GM23338 (cell line): Measurements from ENCODE around the gene DPM1. TPM values are rescaled to one million over a fixed set of nuclear protein-coding genes. Genes with fewer than 3 reads are reported as not detected.

ENCODE experiments used
- ATAC-seq: fragments of 200-7000 bp; cut with Tn5 transposase; 3 replicates; pipeline ENCODE4 v1.9.1; 2020
- DNase-seq: peaks from one replicate; pipeline ENCODE4 v3.0.0-alpha.2; 2015; ENCODE audit warnings: low spot score
- H2AFZ ChIP-seq: fragments of 200-600 bp; sonication (generic); 2 replicates; pipeline ENCODE4 v1.8.0; 2016; ENCODE audit warnings: antibody characterized with exemption, mild to moderate bottlenecking, moderate library complexity
- H3F3A ChIP-seq: fragments of 200-600 bp; sonication (generic); replicated peaks from 2 replicates; pipeline ENCODE4 v1.8.0; 2017; ENCODE audit warnings: antibody characterized with exemption, mixed run types, low read depth
- H3K27ac ChIP-seq: fragments of 200-600 bp; sonication (generic); 2 replicates; pipeline ENCODE4 v1.6.1; 2016; ENCODE audit warnings: low read depth
- H3K27me3 ChIP-seq: fragments of 200-600 bp; sonication (generic); 2 replicates; pipeline ENCODE4 v1.8.0; 2016; ENCODE audit warnings: mild to moderate bottlenecking, mixed run types, moderate library complexity; ENCODE audit not compliant: insufficient read depth
- H3K36me3 ChIP-seq: fragments of 200-600 bp; sonication (generic); 2 replicates; pipeline ENCODE4 v1.8.0; 2016; ENCODE audit warnings: mild to moderate bottlenecking; ENCODE audit not compliant: insufficient read depth
- H3K4me1 ChIP-seq: fragments of 200-600 bp; sonication (generic); 2 replicates; pipeline ENCODE4 v1.8.0; 2016; ENCODE audit warnings: mild to moderate bottlenecking, moderate library complexity; ENCODE audit not compliant: insufficient read depth
- H3K4me2 ChIP-seq: fragments of 200-600 bp; sonication (generic); 2 replicates; pipeline ENCODE4 v1.7.1; 2017; ENCODE audit warnings: mixed run types
- H3K4me3 ChIP-seq: fragments of 200-600 bp; sonication (generic); 2 replicates; pipeline ENCODE4 v1.6.1; 2016; ENCODE audit warnings: mixed run types
- H3K79me2 ChIP-seq: fragments of 200-600 bp; sonication (generic); replicated peaks from 2 replicates; pipeline ENCODE4 v1.8.0; 2017; ENCODE audit warnings: mild to moderate bottlenecking; ENCODE audit not compliant: insufficient read depth
- H3K9me2 ChIP-seq: fragments of 200-600 bp; sonication (generic); 2 replicates; pipeline ENCODE4 v1.8.0; 2017; ENCODE audit not compliant: insufficient read depth
- H4K20me1 ChIP-seq: fragments of 200-600 bp; sonication (generic); replicated peaks from 2 replicates; pipeline ENCODE4 v1.8.0; 2017; ENCODE audit warnings: mild to moderate bottlenecking; ENCODE audit not compliant: insufficient read depth
- H3K27ac Mint-ChIP-seq: 2 replicates; pipeline ENCODE4 v1.8.0; 2020; ENCODE audit warnings: inconsistent platforms, mild to moderate bottlenecking, moderate library complexity, mixed read lengths
- H3K27me3 Mint-ChIP-seq: 3 replicates; pipeline ENCODE4 v1.8.0; 2022; ENCODE audit warnings: low read depth, mild to moderate bottlenecking, moderate library complexity, mixed read lengths, inconsistent platforms; ENCODE audit not compliant: insufficient read depth, poor library complexity
- H3K36me3 Mint-ChIP-seq: 3 replicates; pipeline ENCODE4 v1.8.0; 2021; ENCODE audit warnings: low read depth, mild to moderate bottlenecking, inconsistent platforms, moderate library complexity, mixed read lengths
- H3K4me1 Mint-ChIP-seq: 3 replicates; pipeline ENCODE4 v1.8.0; 2020; ENCODE audit warnings: mild to moderate bottlenecking, inconsistent platforms, mixed read lengths
- H3K4me3 Mint-ChIP-seq: 3 replicates; pipeline ENCODE4 v1.8.0; 2021; ENCODE audit warnings: moderate library complexity, mild to moderate bottlenecking, inconsistent platforms, mixed read lengths
- H3K9me3 Mint-ChIP-seq: 3 replicates; pipeline ENCODE4 v1.8.0; 2020; ENCODE audit warnings: moderate library complexity, mild to moderate bottlenecking, inconsistent platforms, mixed read lengths
- CREB1 ChIP-seq: fragments of 250-450 bp; sonication (Bioruptor Pico); IDR thresholded peaks from 2 replicates; pipeline ENCODE4 v1.5.0; 2020; ENCODE audit warnings: low read depth, mild to moderate bottlenecking, moderate library complexity
- ETS1 ChIP-seq: IDR thresholded peaks from 2 replicates; pipeline ENCODE4 v1.6.1; 2016; ENCODE audit warnings: antibody characterized with exemption
- EZH2 ChIP-seq: fragments of 200-600 bp; sonication (generic); IDR thresholded peaks from one replicate; pipeline ENCODE4 v1.8.0; 2017; ENCODE audit warnings: antibody characterized with exemption, mild to moderate bottlenecking, low read depth; ENCODE audit not compliant: unreplicated experiment
- EZH2phosphoT487 ChIP-seq: fragments of 200-600 bp; sonication (generic); IDR thresholded peaks from one replicate; pipeline ENCODE4 v1.8.1; 2018; ENCODE audit warnings: antibody characterized with exemption; ENCODE audit not compliant: unreplicated experiment
- JUNB ChIP-seq: IDR thresholded peaks from one replicate; pipeline ENCODE4 v1.6.1; 2016; ENCODE audit warnings: antibody characterized with exemption; ENCODE audit not compliant: unreplicated experiment
- NANOG ChIP-seq: IDR thresholded peaks from 2 replicates; pipeline ENCODE4 v1.6.1; 2016; ENCODE audit warnings: antibody characterized with exemption, borderline replicate concordance
- POLR2AphosphoS5 ChIP-seq: IDR thresholded peaks from 2 replicates; pipeline ENCODE4 v1.6.1; 2016; ENCODE audit warnings: antibody characterized with exemption, low read depth
- STAT1 ChIP-seq: IDR thresholded peaks from one replicate; pipeline ENCODE4 v1.6.1; 2016; ENCODE audit warnings: antibody characterized with exemption; ENCODE audit not compliant: unreplicated experiment
- ZNF114 ChIP-seq: fragments of 250-450 bp; sonication (Bioruptor Pico); IDR thresholded peaks from 2 replicates; pipeline ENCODE4 v1.5.0; 2020; ENCODE audit warnings: mild to moderate bottlenecking, moderate library complexity
- ZNF331 ChIP-seq: fragments of 250-450 bp; sonication (Bioruptor Pico); IDR thresholded peaks from 2 replicates; pipeline ENCODE4 v1.5.0; 2020; ENCODE audit warnings: low read depth, mild to moderate bottlenecking, moderate library complexity
- polyA plus RNA-seq: library from polyadenylated mRNA; unstranded; fragments of >200 nt; fragmentation: Nextera tagmentation; extraction: Ambion mirVana; gene quantifications from 2 replicates; pipeline ENCODE4 v1.2.1, GENCODE V29; 2016
- total RNA-seq: library from RNA; depleted of rRNA; stranded (reverse); fragments of >200 nt; shearing (Covaris generic); gene quantifications from 2 replicates; pipeline ENCODE4 v1.2.3, GENCODE V29; 2014
- TF ChIP-seq, protein P1 (sequence below): fragments of 250-450 bp; sonication (Bioruptor Pico); IDR thresholded peaks from 2 replicates; pipeline ENCODE4 v1.5.0; 2020; ENCODE audit warnings: mild to moderate bottlenecking, moderate library complexity
- TF ChIP-seq, protein P2 (sequence below), 2 experiments: fragments of 200-600 bp in 1 of 2; sonication (generic) in 1 of 2; conservative IDR thresholded peaks; 2 replicates each; pipeline versions ENCODE4 v1.5.1 to v1.6.1; 2016 to 2017; ENCODE audit warnings: antibody characterized with exemption in 2 of 2, low read depth in 2 of 2, mild to moderate bottlenecking in 2 of 2, moderate library complexity in 1 of 2

DPM1 gene
- total and polyA plus RNA-seq, 2 experiments from 2014 or later = 71.7 to 130 TPM

DNA sequence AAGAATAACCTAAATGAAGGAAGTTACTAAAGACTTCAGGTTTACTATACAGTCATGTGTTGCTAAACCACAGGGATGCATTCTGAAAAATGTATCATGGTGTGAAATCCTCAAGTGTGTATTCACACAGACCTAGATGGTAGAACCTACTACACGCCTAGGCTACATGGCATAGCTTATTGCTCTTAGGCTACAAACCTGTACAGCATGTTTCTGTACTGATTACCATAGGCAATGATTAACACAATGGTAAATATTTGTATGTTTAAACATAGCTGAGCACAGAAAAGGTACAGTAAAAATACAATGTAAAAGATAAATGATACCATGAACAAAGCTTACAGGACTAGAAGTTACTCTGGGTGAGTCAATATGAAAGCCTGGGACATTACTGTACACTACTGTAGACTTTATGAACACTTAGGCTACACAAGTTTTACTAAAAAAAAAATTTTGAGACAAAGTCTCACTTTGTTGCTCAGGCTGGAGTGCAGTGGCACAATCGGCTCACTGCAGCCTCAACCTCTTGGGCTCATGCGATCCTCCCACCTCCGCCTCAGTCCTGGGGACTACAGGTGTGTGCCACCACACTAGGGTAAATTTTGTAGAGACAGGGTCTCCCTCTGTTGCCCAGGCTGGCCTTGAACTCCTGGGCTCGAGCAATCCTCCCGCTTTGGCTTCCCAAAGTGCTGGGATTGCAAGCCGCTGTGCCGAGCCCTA is 63.1 kb downstream of the DPM1 start (continued):
- TF ChIP-seq, protein P1, sequence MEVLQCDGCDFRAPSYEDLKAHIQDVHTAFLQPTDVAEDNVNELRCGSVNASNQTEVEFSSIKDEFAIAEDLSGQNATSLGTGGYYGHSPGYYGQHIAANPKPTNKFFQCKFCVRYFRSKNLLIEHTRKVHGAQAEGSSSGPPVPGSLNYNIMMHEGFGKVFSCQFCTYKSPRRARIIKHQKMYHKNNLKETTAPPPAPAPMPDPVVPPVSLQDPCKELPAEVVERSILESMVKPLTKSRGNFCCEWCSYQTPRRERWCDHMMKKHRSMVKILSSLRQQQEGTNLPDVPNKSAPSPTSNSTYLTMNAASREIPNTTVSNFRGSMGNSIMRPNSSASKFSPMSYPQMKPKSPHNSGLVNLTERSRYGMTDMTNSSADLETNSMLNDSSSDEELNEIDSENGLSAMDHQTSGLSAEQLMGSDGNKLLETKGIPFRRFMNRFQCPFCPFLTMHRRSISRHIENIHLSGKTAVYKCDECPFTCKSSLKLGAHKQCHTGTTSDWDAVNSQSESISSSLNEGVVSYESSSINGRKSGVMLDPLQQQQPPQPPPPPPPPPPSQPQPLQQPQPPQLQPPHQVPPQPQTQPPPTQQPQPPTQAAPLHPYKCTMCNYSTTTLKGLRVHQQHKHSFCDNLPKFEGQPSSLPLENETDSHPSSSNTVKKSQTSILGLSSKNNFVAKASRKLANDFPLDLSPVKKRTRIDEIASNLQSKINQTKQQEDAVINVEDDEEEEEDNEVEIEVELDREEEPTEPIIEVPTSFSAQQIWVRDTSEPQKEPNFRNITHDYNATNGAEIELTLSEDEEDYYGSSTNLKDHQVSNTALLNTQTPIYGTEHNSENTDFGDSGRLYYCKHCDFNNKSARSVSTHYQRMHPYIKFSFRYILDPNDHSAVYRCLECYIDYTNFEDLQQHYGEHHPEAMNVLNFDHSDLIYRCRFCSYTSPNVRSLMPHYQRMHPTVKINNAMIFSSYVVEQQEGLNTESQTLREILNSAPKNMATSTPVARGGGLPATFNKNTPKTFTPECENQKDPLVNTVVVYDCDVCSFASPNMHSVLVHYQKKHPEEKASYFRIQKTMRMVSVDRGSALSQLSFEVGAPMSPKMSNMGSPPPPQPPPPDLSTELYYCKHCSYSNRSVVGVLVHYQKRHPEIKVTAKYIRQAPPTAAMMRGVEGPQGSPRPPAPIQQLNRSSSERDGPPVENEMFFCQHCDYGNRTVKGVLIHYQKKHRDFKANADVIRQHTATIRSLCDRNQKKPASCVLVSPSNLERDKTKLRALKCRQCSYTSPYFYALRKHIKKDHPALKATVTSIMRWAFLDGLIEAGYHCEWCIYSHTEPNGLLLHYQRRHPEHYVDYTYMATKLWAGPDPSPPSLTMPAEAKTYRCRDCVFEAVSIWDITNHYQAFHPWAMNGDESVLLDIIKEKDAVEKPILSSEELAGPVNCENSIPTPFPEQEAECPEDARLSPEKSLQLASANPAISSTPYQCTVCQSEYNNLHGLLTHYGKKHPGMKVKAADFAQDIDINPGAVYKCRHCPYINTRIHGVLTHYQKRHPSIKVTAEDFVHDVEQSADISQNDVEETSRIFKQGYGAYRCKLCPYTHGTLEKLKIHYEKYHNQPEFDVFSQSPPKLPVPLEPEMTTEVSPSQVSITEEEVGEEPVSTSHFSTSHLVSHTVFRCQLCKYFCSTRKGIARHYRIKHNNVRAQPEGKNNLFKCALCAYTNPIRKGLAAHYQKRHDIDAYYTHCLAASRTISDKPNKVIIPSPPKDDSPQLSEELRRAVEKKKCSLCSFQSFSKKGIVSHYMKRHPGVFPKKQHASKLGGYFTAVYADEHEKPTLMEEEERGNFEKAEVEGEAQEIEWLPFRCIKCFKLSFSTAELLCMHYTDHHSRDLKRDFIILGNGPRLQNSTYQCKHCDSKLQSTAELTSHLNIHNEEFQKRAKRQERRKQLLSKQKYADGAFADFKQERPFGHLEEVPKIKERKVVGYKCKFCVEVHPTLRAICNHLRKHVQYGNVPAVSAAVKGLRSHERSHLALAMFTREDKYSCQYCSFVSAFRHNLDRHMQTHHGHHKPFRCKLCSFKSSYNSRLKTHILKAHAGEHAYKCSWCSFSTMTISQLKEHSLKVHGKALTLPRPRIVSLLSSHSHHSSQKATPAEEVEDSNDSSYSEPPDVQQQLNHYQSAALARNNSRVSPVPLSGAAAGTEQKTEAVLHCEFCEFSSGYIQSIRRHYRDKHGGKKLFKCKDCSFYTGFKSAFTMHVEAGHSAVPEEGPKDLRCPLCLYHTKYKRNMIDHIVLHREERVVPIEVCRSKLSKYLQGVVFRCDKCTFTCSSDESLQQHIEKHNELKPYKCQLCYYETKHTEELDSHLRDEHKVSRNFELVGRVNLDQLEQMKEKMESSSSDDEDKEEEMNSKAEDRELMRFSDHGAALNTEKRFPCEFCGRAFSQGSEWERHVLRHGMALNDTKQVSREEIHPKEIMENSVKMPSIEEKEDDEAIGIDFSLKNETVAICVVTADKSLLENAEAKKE = no peak
- TF ChIP-seq POLR2AphosphoS5 = no peak

DNA sequence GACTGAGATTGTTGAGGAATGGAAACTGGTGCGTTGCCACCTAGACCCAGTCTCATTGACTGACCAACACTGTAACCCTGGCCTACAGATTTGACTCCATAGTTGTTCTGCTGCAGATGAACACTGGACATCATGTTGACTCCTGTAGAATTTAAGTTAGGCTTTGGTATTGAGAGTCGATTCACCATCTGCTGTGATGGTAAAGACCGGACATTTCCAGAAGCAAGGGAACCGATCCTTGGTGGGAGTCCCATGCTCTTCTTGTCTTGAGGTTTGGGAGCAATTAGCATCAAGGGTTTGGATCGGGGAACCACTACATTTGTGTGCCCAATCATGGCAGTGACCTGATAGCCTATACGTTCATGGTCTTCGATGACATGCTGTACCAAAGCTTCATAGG is 64.7 kb downstream of the DPM1 start:
- H3K27ac ChIP-seq = no peak overlapping the region
- peaks cover 23% of the 10 kb centered on the region; the same call in 1 of the 2 replicates for H3F3A ChIP-seq
- peaks cover 66% of the 10 kb centered on the region for H3K79me2 ChIP-seq
- Mint-ChIP-seq H3K27ac (no peak overlapping the region), H3K9me3 (no peaks in the 10 kb centered on the region), H3K4me1 (peaks cover 6% of the 10 kb centered on the region; the same call in 1 of the 3 replicates), H3K27me3 (peaks cover 14% of the 10 kb centered on the region), H3K4me3 (no peak overlapping the region), H3K36me3 (peaks cover 94% of the 10 kb centered on the region)
- no peak for ATAC-seq
- peaks cover 61% of the 10 kb centered on the region for H4K20me1 ChIP-seq
- no peaks in the 10 kb centered on the region; the same call in 1 of the 2 replicates for H3K4me1 ChIP-seq
- DNase-seq = no peak
- peaks cover 64% of the 10 kb centered on the region for H3K36me3 ChIP-seq
- H3K27me3 ChIP-seq = no peaks in the 10 kb centered on the region
- H3K4me3 ChIP-seq = no peak overlapping the region
- H3K4me2 ChIP-seq = no peak overlapping the region
- no peak overlapping the region for H2AFZ ChIP-seq
- H3K9me2 ChIP-seq = no peaks in the 10 kb centered on the region
- TF ChIP-seq EZH2phosphoT487 (no peak), EZH2 (no peak), STAT1 (no peak), JUNB (no peak), ZNF114 (CRISPR knock-in tag) (no peak), ETS1 (no peak), NANOG (no peak), POLR2AphosphoS5 (no peak), CREB1 (no peak), ZNF331 (CRISPR knock-in tag) (no peak)
- TF ChIP-seq, protein P2, sequence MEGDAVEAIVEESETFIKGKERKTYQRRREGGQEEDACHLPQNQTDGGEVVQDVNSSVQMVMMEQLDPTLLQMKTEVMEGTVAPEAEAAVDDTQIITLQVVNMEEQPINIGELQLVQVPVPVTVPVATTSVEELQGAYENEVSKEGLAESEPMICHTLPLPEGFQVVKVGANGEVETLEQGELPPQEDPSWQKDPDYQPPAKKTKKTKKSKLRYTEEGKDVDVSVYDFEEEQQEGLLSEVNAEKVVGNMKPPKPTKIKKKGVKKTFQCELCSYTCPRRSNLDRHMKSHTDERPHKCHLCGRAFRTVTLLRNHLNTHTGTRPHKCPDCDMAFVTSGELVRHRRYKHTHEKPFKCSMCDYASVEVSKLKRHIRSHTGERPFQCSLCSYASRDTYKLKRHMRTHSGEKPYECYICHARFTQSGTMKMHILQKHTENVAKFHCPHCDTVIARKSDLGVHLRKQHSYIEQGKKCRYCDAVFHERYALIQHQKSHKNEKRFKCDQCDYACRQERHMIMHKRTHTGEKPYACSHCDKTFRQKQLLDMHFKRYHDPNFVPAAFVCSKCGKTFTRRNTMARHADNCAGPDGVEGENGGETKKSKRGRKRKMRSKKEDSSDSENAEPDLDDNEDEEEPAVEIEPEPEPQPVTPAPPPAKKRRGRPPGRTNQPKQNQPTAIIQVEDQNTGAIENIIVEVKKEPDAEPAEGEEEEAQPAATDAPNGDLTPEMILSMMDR (conservative IDR thresholded peaks at IDR 0.05; ENCODE audit: low read depth in 2 of 2) = no peak
